ENCODE measurements around the gene SCN10A.
A peak's percentile ranks its signal among the peaks of the same experiment; 100 is the strongest.

Gene SCN10A

DNA sequence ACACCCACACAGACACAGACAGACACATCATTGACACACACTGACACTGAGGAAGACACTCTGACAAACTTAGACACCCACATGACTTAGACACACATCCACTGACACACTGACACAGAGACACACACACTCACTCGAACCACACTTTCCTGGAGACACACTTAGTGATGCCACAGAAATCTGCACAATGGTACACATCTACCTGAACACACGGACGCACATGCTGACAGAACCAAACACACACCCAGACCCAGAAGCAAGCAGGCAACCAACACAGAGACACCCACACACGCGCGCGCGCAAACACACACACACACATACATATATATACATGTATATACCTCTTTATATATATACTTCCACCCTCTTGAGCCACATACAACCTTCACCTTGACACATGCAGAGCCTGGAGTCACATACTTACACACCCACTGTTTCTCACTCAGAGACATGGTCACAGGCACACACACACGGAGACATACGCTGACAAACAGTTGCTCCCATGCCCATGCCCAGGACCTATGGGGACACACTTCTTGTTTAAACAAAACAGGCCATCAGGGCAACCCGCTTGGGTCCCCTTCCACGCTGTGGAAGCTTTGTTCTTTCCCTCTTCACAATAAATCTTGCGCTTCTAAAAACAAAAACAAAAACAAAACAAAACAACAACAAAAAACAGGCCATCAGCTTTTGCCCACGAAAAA, 165.6 kb downstream of the SCN10A start:
- DNase-seq, result no peak

GRCh38 chr3:38649500-38650247, 166.3 kb downstream of the SCN10A start, which contains the start of gene SCN5A:
Gene SCN5A, minus strand, starts transcription at chr3:38649687. Its CDS starts 16,380 bp downstream, at chr3:38633307.
- peak; percentile 33 for DNase-seq

- no peak for DNase-seq
These were observed 167.1 kb downstream of the SCN10A start for GRCh38 chr3:38648659-38649499.

GRCh38 chr3:38648024-38648658, 167.9 kb downstream of the SCN10A start:
- DNase-seq, result no peak

DNA sequence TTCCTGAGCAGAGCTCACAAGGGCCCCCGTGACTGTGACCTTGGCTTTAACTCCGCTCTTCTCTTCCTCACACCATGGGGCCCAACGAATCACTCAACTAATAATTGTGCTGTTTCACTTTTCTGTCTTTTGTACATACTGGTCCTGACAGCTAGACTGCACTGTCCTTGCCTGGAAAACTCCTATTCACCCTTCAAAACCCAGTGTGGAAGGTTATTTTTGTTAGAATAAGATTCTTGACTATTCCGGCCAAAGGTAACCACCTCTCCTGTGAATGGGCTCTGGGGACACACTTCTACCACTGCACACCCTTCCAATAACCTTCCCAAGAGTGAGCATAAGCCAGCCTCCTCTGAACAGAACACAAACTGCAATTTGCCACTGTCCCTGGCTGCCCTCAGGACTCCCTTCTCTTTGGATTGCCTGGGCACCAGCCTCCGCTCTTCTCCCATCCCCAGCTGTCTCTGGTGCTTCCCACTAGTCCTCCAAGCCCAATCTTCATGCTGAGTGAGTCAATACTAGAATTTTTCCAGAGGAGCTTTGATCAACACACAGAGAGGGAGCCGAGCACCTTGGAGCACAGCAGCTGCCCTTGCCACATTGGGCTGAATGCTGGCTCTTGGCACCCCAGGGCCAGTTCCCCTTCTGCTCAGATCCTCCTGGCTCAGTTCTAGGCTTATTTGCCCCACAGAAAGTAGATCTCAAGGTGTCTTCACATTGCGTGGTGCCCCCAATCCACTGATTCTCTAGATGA, 168.6 kb downstream of the SCN10A start:
- no peak for DNase-seq

Measured in activated gamma-delta T cell treated with Interleukin-2 at 50 U/mL for 16 hours (primary cell).